Measurements from ENCODE around the gene BTBD16. TPM values are rescaled to one million over a fixed set of nuclear protein-coding genes. Genes with fewer than 3 reads are reported as not detected.

Gene BTBD16
- total and polyA plus RNA-seq, 2 of the 4 experiments (the other 2 are of a cell fraction), result not detected

DNA sequence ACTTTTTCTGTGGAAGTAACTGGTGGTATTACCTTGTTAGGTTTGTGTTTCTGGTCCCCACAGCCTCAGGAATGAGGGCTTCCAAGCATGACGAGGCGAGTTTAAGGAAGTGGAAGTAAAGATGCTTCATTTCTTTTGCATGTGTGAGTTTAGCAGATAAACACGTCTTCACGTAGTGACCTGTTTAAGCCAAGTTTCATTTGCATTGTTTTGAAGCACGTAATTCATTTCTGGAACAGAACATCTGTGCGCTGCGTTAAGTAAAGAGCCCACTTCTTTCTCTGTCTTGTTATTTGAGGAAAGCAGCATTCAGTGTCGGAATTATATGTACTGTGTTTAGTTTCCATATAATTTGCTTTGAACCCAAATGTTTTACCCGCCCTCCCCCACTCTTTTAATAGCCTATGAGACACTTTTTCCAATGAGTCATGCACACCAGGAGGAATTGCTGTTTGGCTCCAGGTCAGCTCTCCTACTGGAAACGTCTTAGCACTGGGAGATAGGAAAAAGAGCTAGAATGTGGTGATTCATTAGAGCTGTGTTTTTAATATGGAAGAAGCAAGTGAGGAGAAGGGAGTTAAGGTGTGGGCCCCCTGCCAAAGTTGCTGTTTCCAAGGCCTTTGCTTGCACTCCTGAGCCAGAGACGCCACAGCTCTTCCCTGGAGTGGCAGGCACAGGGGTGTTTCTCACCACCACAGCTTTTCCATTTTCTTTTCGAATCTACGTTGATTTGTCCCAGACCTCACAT is 36.7 kb downstream of the BTBD16 start:
- POLR2A ChIA-PET (ENCODE audit: unreplicated experiment), result no interaction called here
- BruUV-seq (replicated peaks), result no TSS peak
- TF ChIP-seq SMC3 (IDR thresholded peaks at IDR 0.05; ENCODE audit: low read depth, low read length), result no peak
- TF ChIP-seq NFE2L2 (IDR thresholded peaks at IDR 0.05; ENCODE audit: low read depth, low read length), result peak; percentile 46; the same call in 1 of the 2 replicates
- TF ChIP-seq MXI1 (IDR thresholded peaks at IDR 0.05; ENCODE audit: borderline replicate concordance, low read depth, low read length), result no peak
- no peak for TF ChIP-seq RAD21 (IDR thresholded peaks at IDR 0.05; ENCODE audit: low read length)
- TF ChIP-seq, protein P1, sequence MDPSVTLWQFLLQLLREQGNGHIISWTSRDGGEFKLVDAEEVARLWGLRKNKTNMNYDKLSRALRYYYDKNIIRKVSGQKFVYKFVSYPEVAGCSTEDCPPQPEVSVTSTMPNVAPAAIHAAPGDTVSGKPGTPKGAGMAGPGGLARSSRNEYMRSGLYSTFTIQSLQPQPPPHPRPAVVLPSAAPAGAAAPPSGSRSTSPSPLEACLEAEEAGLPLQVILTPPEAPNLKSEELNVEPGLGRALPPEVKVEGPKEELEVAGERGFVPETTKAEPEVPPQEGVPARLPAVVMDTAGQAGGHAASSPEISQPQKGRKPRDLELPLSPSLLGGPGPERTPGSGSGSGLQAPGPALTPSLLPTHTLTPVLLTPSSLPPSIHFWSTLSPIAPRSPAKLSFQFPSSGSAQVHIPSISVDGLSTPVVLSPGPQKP (IDR thresholded peaks at IDR 0.05; ENCODE audit: borderline replicate concordance, low read depth, low read length), result no peak
- TF ChIP-seq MAZ (IDR thresholded peaks at IDR 0.05; ENCODE audit: borderline replicate concordance, low read depth, low read length), result no peak
- TF ChIP-seq BHLHE40 (IDR thresholded peaks at IDR 0.05; ENCODE audit: low read depth, low read length), result peak; percentile 34; the same call in 1 of the 2 replicates
- no peak for TF ChIP-seq CHD1 (IDR thresholded peaks at IDR 0.05; ENCODE audit: low read depth, low read length)
- peak; percentile 90 for TF ChIP-seq FOS (IDR thresholded peaks at IDR 0.05; ENCODE audit: low read depth, low read length)
- TF ChIP-seq CEBPB (IDR thresholded peaks at IDR 0.05; ENCODE audit: low read depth, low read length), result no peak
- TF ChIP-seq MAFK (IDR thresholded peaks at IDR 0.05; ENCODE audit: low read depth, low read length), result 0 out of 2 replicates have a peak, but pooled peaks have one; percentile 17
- no peak for TF ChIP-seq RCOR1 (IDR thresholded peaks at IDR 0.05; ENCODE audit: insufficient replicate concordance, low read length)
- TF ChIP-seq, protein P2, sequence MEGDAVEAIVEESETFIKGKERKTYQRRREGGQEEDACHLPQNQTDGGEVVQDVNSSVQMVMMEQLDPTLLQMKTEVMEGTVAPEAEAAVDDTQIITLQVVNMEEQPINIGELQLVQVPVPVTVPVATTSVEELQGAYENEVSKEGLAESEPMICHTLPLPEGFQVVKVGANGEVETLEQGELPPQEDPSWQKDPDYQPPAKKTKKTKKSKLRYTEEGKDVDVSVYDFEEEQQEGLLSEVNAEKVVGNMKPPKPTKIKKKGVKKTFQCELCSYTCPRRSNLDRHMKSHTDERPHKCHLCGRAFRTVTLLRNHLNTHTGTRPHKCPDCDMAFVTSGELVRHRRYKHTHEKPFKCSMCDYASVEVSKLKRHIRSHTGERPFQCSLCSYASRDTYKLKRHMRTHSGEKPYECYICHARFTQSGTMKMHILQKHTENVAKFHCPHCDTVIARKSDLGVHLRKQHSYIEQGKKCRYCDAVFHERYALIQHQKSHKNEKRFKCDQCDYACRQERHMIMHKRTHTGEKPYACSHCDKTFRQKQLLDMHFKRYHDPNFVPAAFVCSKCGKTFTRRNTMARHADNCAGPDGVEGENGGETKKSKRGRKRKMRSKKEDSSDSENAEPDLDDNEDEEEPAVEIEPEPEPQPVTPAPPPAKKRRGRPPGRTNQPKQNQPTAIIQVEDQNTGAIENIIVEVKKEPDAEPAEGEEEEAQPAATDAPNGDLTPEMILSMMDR (conservative IDR thresholded peaks at IDR 0.05; ENCODE audit: low read depth, low read length), result no peak

More for the DNA sequence above, 36.7 kb downstream of the BTBD16 start:
- CTCF ChIA-PET, result interaction anchor here (0.6 to 2.4 kb wide), 3 partner anchors 9 to 256 kb away, joined by 3 to 8 read pairs (median 5); no protein-coding TSS in a partner anchor
- Histone ChIP-seq H2BK120ac (ENCODE audit: low read depth, low read length) (no peak overlapping the region; the same call in 1 of the 2 replicates), H3K9ac (ENCODE audit: low read depth, low read length) (0 out of 2 replicates have a peak overlapping the region, but pooled peaks have one; percentile 5), H3K79me1 (ENCODE audit: low read depth in 1 of 2, low read length in 2 of 2) (no peaks in the 10 kb centered on the region), H2AK9ac (replicated peaks; ENCODE audit: low read depth, low read length, poor library complexity) (no peak overlapping the region), H3K4ac (ENCODE audit: low read depth, low read length) (no peak overlapping the region), H3K4me1 (ENCODE audit: control insufficient read depth, insufficient read depth, low read length) (peaks cover 8% of the 10 kb centered on the region), H3K36me3 (ENCODE audit: control insufficient read depth, insufficient read depth, low read length) (no peaks in the 10 kb centered on the region), H3K23ac (ENCODE audit: low read depth, low read length) (no peak overlapping the region; the same call in 1 of the 2 replicates), H2BK5ac (ENCODE audit: low read depth, low read length, poor library complexity, severe bottlenecking) (peak overlapping the region; percentile 78), H3K56ac (ENCODE audit: extremely low read depth, insufficient read depth, low read length) (no peak overlapping the region), H4K8ac (ENCODE audit: low read depth in 2 of 2, low read length in 2 of 2) (0 out of 4 replicates have a peak overlapping the region, but pooled peaks of 1 of the 2 experiments have one; percentile 6), H4K20me1 (ENCODE audit: insufficient read depth, low read length) (no peaks in the 10 kb centered on the region), H3K4me3 (ENCODE audit: insufficient read depth, low read depth, low read length) (peak overlapping the region; percentile 28; the same call in 1 of the 2 replicates), H2AFZ (replicated peaks; ENCODE audit: low read length, poor library complexity) (peak overlapping the region; percentile 15), H3K14ac (replicated peaks; ENCODE audit: low read depth, low read length) (no peak overlapping the region), H3K9me1 (ENCODE audit: insufficient read depth, low read length) (peaks cover 8% of the 10 kb centered on the region), H3K9me3 (ENCODE audit: control insufficient read depth, insufficient read depth, low read length) (no peaks in the 10 kb centered on the region; the same call in 1 of the 2 replicates), H3K27me3 (ENCODE audit: control insufficient read depth, insufficient read depth, low read length) (no peaks in the 10 kb centered on the region), H3K27ac (ENCODE audit: insufficient read depth, low read length) (peak overlapping the region; percentile 35; the same call in 1 of the 2 replicates), H4K5ac (ENCODE audit: low read depth, low read length) (no peak overlapping the region; the same call in 1 of the 2 replicates), H2AK5ac (ENCODE audit: low read depth, low read length) (no peak overlapping the region), H2BK15ac (ENCODE audit: low read depth, low read length) (peak overlapping the region; percentile 42; the same call in 1 of the 3 replicates), H3K4me2 (ENCODE audit: low read depth, low read length) (peak overlapping the region; percentile 82), H2BK20ac (ENCODE audit: low read depth, low read length) (no peak overlapping the region), H3K18ac (ENCODE audit: low read depth, low read length) (peak overlapping the region; percentile 81; the same call in 1 of the 2 replicates), H4K91ac (ENCODE audit: insufficient read depth, low read depth, low read length) (0 out of 2 replicates have a peak overlapping the region, but pooled peaks have one; percentile 16)
- WGBS, 2 experiments (ENCODE audit: extremely low coverage in 2 of 2, insufficient read length in 1 of 2), result 6% methylated on average over 4 of the region's 13 CpGs; no CpG with 5 or more reads in 1 of the 2 experiments
- dilution Hi-C loops (cut with HindIII; ENCODE audit: low sequenced_read_pairs, unreplicated experiment), result no loop called here
- ATAC-seq (ENCODE audit: low read depth) (peak; percentile 91), DNase-seq (peak; percentile 91)
- in situ Hi-C loops (cut with MboI; ENCODE audit: low sequenced_read_pairs), result no loop called here
- intact Hi-C loops (cut with micrococcal nuclease), result loop anchor here (5.0 kb wide), 1 partner anchor 34 kb away; no protein-coding TSS in a partner anchor

Data from IMR-90 (cell line).